A549 treated with Mapracorat at 1 μM for 4 hours (cell line): ENCODE measurements around the gene OTP. TPM values are rescaled to one million over a fixed set of nuclear protein-coding genes. Genes with fewer than 3 reads are reported as not detected.

ENCODE experiments used
- total RNA-seq: library from RNA; stranded (reverse); fragments of 200-300 nt; extraction: Qiagen RNA extraction; gene quantifications from 5 replicates; pipeline ENCODE4 v1.2.3, GENCODE V29; 2022

The OTP gene
- total RNA-seq: 0.05 to 0.13 TPM (median 0.08 TPM) in 5 replicates

GRCh38 chr5:77637998-77638762, at the start of gene OTP:
TSS of gene OTP (minus strand) at chr5:77638713. CDS start at chr5:77638549, 164 bp downstream.

Other genes with a start within 250 kb of the OTP start
- 33.2 to 56.6 TPM (median 39.2 TPM) in 5 replicates for gene WDR41, start 146.4 kb downstream of the OTP start, total RNA-seq
- gene TBCA, start 137.6 kb upstream of the OTP start, total RNA-seq: 272 to 312 TPM (median 274 TPM) in 5 replicates